ENCODE results near the gene NNAT.
A peak's percentile ranks its signal among the peaks of the same experiment; 100 is the strongest.

The NNAT gene

DNA sequence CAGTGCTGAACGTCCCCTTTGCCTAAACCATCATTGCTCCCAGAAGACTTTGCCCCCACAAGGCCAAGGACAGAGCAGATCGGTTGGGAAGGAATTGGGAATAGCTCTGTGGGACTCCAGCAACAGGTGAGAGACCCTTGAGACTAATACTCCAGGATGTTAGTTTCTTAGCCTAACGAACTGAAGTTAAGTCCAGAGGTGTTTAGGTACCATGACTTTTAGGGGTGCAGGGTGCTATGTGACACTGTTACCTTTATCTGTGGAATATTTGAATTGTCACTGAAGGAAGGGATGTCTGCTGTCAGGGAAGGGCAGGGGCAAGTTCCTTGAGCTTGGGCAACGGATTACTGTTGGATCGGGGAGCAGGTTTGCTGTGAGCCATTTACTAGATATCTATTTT, 4.8 kb downstream of the NNAT start:
- TF ChIP-seq, protein P1, sequence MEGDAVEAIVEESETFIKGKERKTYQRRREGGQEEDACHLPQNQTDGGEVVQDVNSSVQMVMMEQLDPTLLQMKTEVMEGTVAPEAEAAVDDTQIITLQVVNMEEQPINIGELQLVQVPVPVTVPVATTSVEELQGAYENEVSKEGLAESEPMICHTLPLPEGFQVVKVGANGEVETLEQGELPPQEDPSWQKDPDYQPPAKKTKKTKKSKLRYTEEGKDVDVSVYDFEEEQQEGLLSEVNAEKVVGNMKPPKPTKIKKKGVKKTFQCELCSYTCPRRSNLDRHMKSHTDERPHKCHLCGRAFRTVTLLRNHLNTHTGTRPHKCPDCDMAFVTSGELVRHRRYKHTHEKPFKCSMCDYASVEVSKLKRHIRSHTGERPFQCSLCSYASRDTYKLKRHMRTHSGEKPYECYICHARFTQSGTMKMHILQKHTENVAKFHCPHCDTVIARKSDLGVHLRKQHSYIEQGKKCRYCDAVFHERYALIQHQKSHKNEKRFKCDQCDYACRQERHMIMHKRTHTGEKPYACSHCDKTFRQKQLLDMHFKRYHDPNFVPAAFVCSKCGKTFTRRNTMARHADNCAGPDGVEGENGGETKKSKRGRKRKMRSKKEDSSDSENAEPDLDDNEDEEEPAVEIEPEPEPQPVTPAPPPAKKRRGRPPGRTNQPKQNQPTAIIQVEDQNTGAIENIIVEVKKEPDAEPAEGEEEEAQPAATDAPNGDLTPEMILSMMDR (IDR thresholded peaks at IDR 0.05; ENCODE audit: control insufficient read depth, extremely low read depth, insufficient read depth) = no peak
- DNase-seq (ENCODE audit: low read depth) = no peak
- H3K4me3 ChIP-seq (ENCODE audit: low read depth, low read length) = peak overlapping the region; percentile 69

- no peak for DNase-seq (ENCODE audit: low read depth)
- TF ChIP-seq, protein P1 (IDR thresholded peaks at IDR 0.05; ENCODE audit: control insufficient read depth, extremely low read depth, insufficient read depth) = no peak
Measured at GRCh38 chr20:37526238-37526838, 5.3 kb downstream of the NNAT start.

GRCh38 chr20:37526839-37527637, 6.0 kb downstream of the NNAT start:
- DNase-seq (ENCODE audit: low read depth) = no peak

More at GRCh38 chr20:37526238-37526838, 5.3 kb downstream of the NNAT start:
- H3K4me3 ChIP-seq (ENCODE audit: low read depth, low read length) = peak overlapping the region; percentile 69

GRCh38 chr20:37527638-37528445, 6.8 kb downstream of the NNAT start, which contains the start of gene BLCAP:
TSS of gene BLCAP (minus strand) at chr20:37527876. CDS start at chr20:37519174, 8,702 bp downstream.
- H3K4me3 ChIP-seq (ENCODE audit: low read depth, low read length) = peak within 1 kb of the TSS; percentile 69
- DNase-seq (ENCODE audit: low read depth) = peak; percentile 68
- TF ChIP-seq, protein P1 (IDR thresholded peaks at IDR 0.05; ENCODE audit: control insufficient read depth, extremely low read depth, insufficient read depth) = no peak

More at GRCh38 chr20:37526839-37527637, 6.0 kb downstream of the NNAT start:
- peak overlapping the region; percentile 69 for H3K4me3 ChIP-seq (ENCODE audit: low read depth, low read length)
- TF ChIP-seq, protein P1 (IDR thresholded peaks at IDR 0.05; ENCODE audit: control insufficient read depth, extremely low read depth, insufficient read depth) = no peak

DNA sequence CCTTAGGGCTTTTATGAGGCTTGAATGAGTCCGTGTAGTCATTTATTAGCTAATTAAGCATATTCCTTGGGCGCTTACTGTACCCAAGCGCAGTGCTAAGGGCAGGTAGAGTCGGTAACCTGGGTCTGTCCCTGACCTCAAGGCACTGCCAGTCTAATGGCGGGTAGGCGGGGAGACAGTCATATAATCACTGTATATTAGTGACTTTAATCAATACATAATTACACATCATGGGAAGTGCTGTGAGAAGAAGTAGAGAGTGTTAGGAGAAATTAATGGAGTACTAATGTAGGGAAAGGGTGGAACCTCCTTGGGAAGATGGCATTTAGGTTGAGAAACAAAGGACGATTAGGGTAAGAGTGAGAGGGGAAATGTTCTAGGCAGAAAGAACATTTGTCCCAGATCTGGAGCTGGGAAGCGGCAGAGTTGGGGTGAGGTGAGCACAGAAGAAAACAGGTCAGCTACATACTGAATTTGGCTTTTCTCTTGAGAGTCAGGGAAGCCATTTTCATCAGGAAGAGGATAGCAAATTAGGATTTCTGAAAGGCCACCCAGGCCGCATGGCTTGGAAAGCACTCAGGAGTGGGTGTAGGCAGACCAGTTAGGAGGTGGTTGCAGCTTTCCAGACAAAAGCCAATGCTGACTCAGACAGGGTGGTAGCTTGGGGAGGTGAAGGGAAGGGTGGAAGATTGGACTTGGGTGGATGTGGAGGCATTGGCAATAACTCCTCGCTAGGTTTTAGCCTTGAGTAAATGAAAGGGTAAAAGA, 7.6 kb downstream of the NNAT start:
- TF ChIP-seq, protein P1 (IDR thresholded peaks at IDR 0.05; ENCODE audit: control insufficient read depth, extremely low read depth, insufficient read depth) = no peak
- no peak for DNase-seq (ENCODE audit: low read depth)
- peak overlapping the region; percentile 69 for H3K4me3 ChIP-seq (ENCODE audit: low read depth, low read length)

All from LNCaP clone FGC (cell line).